Ishikawa (cell line): Measurements from ENCODE around the gene MMP14.

Experiments used
- CEBPB ChIP-seq: IDR thresholded peaks from 2 replicates; pipeline ENCODE4 v1.6.1; 2012
- CREB1 ChIP-seq: IDR thresholded peaks from 2 replicates; pipeline ENCODE4 v1.6.1; 2012; ENCODE audit warnings: low read depth
- EGR1 ChIP-seq: IDR thresholded peaks from 2 replicates; pipeline ENCODE4 v1.6.1; 2012
- MAX ChIP-seq: IDR thresholded peaks from 2 replicates; pipeline ENCODE4 v1.6.1; 2012
- NFIC ChIP-seq: IDR thresholded peaks from 2 replicates; pipeline ENCODE4 v1.6.1; 2012
- RAD21 ChIP-seq: IDR thresholded peaks from 2 replicates; pipeline ENCODE4 v1.6.1; 2012; ENCODE audit warnings: low read depth
- TCF12 ChIP-seq: IDR thresholded peaks from 2 replicates; pipeline ENCODE4 v1.6.1; 2012; ENCODE audit warnings: low read depth
- YY1 ChIP-seq: IDR thresholded peaks from 2 replicates; pipeline ENCODE4 v1.6.1; 2012; ENCODE audit warnings: low read depth
- TF ChIP-seq, protein P1 (sequence below): IDR thresholded peaks from 2 replicates; pipeline ENCODE4 v1.6.1; 2012; ENCODE audit warnings: low read depth, mild to moderate bottlenecking

GRCh38 chr14:22884738-22885523, 48.5 kb downstream of the MMP14 start:
- no peak for TF ChIP-seq TCF12
- no peak for TF ChIP-seq YY1
- TF ChIP-seq, protein P1, sequence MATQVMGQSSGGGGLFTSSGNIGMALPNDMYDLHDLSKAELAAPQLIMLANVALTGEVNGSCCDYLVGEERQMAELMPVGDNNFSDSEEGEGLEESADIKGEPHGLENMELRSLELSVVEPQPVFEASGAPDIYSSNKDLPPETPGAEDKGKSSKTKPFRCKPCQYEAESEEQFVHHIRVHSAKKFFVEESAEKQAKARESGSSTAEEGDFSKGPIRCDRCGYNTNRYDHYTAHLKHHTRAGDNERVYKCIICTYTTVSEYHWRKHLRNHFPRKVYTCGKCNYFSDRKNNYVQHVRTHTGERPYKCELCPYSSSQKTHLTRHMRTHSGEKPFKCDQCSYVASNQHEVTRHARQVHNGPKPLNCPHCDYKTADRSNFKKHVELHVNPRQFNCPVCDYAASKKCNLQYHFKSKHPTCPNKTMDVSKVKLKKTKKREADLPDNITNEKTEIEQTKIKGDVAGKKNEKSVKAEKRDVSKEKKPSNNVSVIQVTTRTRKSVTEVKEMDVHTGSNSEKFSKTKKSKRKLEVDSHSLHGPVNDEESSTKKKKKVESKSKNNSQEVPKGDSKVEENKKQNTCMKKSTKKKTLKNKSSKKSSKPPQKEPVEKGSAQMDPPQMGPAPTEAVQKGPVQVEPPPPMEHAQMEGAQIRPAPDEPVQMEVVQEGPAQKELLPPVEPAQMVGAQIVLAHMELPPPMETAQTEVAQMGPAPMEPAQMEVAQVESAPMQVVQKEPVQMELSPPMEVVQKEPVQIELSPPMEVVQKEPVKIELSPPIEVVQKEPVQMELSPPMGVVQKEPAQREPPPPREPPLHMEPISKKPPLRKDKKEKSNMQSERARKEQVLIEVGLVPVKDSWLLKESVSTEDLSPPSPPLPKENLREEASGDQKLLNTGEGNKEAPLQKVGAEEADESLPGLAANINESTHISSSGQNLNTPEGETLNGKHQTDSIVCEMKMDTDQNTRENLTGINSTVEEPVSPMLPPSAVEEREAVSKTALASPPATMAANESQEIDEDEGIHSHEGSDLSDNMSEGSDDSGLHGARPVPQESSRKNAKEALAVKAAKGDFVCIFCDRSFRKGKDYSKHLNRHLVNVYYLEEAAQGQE: no peak
- no peak for TF ChIP-seq CREB1
- no peak for TF ChIP-seq MAX
- no peak for TF ChIP-seq CEBPB
- TF ChIP-seq NFIC: no peak
- TF ChIP-seq EGR1: no peak
- no peak for TF ChIP-seq RAD21
